Hippocampal formation (tissue), 2 donors: ENCODE measurements around the gene KLF1.
A peak's percentile ranks its signal among the peaks of the same experiment; 100 is the strongest.
"Not testable (repeated sequence)": the region's sequence is repeated elsewhere in the genome, so short reads cannot be mapped to it uniquely, and the experiment has no call there.

ENCODE experiments used
- DNase-seq, 2 donors: peaks; one replicate each; lab custom pipeline; 2025; lab: John Stamatoyannopoulos, UW

Gene KLF1

DNA sequence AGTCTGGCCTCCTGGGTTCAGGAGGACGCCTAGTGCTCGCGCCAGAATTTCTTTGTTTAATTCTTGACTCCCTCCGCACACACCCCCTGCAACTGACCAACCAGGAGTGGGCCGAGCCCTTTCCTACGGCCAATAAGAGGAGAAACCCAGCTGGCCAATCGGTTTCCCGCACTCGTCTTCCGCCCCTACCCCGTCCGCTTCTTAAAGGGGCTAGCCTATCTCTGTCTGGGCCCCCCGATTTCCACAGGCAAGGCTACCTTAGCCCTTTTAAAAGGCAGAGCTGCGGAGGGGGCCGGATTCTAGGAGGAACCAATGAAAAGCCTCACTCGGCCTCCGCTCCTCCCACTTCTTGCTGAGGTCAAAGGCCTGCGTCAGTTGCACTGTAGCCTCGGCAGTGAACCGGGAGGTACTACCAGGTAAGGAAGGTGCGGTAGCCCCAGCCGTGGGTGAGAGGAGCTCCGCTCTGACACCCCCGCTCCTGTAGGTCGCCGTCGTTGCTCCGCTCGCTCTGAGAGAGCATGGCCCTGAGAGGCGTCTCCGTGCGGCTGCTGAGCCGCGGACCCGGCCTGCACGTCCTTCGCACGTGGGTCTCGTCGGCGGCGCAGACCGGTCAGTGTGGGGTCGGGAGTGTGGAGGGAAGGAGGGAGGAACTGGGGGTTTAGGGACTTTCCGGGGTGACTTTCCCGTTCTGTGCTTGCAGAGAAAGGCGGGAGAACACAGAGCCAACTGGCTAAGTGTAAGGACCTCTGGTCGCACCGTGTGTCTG, 4.0 kb upstream of the KLF1 start, which contains the start of gene GCDH:
GCDH (plus strand) TSS at position 374 of the 766 bp plus-strand sequence; CDS start at position 519, 145 bp downstream.
- DNase-seq, result peak; percentile 99 to 100

DNA sequence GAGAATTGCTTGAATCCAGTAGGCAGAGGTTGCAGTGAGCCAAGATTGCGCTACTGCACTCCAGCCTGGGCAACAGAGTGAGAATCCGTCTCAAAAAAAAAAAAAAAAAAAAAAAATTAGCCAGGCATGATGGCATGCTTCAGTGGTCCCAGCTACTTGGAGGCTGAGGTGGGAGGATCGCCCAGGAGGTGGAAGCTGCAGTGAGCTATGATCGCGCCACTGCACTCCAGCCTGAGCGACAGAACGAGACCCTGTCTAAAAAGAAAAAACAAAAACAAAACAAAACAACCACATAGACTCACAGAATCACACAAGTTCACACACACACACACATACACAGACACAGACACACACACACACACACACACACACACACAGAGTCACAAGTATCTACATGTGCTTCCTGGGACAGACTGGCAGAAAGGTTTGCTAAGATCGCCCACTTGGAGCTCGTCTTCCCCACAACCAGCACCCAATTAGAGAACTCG, 3.3 kb upstream of the KLF1 start:
- DNase-seq, result not testable (repeated sequence)

DNA sequence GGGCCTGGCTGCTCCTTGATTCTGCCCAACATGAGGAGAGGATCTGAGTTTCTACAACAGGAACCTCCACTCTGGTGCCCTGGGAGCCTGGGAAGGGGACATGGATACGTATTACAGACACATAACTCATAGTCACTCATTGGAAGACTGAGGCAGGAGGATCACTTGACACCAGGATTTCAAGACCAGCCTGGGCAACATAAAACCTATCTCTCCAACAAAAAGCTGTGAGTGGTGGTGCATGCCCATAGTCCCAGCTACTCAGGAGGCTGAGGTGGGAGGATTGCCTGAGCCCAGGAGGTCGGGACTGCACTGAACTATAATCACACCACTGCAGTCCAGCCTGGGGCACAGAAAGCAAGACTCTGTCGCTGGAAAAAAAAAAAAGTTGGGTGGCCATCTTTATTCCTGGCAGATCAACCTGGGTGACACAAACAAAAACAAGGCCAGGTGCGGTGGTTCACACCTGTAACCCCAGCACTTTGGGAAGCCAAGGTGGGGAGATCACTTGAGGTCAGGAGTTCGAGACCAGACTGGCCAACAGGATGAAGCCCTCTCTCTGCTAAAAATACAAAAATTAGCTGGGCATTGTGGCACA, 1.1 kb upstream of the KLF1 start:
- no peak for DNase-seq

DNA sequence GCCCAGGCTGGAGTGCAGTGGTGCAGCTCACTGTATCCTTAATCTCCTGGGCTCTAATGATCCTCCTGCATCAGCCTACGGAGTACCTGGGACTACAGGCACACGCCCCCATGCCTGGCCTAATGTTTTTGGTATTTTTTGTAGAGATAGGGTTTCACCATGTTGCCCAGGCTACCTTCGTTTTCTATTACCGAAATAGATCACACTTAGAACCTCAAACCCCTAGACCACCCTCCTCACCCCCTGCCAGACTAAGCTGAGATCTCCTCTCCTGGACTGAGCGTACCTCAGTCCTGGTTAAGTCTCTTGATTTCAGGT, 391 bp downstream of the KLF1 start:
- no peak for DNase-seq

DNA sequence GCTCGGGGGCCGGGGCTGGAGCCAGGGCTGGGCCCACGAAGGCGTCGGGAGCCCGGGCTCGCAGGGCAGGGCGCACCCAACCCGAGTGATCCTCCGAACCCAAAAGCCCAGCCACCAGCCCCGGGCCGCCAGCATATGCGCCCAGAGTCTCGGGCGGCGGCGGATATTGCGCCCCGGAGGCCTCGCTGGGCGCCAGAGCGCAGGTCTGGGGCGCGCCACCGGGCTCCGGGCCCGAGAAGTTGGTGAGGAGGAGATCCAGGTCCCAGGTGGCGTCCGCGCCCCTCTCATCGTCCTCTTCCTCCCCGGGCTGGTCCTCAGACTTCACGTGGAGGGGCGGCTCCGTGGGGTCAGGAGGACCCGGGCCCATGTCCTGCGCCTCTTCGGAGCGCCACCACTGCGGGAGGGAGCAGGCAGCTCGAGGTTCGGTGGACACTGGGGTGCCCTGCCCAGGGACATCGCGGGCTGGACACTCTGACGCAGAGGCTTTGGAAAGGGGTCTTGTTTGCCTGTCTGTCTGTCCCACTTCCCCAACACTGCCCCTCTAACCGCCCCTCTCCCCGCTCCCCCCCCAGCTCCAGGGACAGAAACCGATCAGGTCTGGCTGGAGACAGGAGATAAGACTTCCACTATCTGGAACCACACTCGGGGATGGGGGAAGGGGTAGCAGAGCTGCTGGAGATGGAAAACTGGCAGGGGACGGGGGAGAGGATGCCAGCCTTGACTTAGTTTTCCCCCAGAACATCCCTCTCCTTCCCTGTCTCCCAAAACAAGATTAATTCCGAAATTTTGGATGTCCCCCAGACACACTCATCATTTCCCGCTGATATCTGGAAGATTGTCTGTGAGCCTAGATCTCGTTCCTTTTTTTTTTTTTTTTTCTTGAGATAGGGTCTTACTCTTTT, 1.0 kb downstream of the KLF1 start:
- DNase-seq, result no peak

DNA sequence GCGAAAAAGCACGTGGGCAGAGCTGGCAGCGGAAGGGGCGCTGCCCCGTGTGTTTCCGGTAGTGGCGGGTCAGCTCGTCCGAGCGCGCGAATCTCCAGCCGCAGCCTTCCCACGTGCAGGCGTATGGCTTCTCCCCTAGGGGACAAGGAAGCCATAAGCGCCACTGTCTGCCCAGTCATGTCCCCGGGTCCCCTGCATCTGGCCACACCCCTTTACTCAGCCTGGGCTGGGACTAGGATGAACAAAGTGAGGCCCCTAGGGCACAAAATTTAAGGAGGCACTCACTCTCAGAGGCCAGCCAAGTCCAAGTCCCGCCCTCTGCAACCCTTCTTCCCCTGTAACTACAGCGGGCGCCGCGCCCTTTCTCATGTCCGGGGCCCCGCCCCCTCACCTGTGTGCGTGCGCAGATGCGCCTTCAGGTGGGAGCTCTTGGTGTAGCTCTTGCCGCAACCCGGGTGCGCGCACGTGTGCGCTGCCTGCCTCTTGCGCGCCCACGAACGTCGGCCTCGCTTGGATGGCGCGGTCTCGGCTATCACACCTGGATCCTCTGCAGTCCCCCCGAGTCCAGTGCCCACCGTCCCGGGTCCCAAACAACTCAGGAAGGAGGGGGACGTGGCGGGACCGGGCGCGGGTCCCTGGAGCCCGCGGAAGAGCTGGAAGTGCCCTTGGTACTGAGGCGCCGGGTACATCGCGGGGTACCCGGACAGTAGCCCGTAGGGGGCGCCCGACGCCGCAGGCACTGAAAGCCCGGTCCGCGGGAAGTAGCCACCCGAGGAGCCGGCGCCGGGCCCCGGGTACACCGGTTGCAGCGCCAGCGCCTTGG, 1.9 kb downstream of the KLF1 start:
- DNase-seq, result peak in 1 of 2 donors; percentile 39

DNA sequence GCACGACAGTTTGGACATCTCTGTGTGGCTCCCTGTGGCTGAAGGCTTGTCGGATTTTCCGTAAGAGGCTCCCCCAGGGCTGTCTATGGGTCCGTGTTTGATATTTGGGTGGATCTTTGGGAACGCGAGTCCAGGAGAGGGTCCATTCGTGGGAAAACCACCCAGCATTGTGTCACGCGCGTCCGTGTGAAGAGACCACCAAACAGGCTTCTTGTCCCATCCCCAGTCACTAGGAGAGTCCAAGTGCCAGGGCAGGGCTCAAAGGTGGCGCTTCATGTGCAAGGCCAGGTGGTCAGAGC, 2.4 kb downstream of the KLF1 start:
- no peak for DNase-seq

DNA sequence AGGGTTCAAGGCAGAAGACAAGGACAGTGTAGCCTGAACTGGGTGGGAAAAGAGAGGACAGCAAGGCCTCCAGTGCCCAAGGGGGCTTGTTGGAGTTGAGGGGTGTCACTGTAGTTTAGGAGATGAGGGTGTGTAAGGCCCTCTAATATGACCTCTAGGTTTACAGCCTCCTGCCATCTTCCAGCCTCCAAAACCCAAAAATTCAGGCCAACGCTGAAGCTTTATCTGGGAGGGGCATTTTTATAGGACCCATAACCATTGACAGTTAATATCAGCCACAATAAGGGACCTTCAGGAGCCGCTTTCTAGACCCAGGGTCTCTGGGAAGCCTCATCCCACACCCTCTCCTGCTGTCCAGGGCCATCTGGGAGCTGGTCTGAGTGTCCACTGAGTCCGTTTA, 2.8 kb downstream of the KLF1 start:
- no peak for DNase-seq

DNA sequence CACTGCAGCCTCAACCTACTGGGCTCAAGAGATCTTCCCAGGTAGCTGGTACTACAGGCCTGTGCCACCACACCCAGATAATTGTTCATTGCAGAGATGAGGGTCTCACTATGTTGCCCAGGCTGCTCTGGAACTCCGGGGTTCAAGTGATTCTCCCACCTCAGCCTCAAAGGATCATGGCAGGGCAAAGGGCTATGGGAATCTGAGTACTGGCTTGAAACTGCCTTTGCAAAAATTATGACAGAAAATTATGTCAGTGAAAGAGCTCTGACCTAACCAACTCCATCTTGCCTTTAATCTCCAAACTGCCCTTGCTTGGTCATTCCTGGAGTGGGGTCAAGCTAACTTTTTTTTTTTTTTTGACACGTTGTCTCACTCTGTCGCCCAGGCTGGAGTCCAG, 4.4 kb downstream of the KLF1 start:
- no peak for DNase-seq

DNA sequence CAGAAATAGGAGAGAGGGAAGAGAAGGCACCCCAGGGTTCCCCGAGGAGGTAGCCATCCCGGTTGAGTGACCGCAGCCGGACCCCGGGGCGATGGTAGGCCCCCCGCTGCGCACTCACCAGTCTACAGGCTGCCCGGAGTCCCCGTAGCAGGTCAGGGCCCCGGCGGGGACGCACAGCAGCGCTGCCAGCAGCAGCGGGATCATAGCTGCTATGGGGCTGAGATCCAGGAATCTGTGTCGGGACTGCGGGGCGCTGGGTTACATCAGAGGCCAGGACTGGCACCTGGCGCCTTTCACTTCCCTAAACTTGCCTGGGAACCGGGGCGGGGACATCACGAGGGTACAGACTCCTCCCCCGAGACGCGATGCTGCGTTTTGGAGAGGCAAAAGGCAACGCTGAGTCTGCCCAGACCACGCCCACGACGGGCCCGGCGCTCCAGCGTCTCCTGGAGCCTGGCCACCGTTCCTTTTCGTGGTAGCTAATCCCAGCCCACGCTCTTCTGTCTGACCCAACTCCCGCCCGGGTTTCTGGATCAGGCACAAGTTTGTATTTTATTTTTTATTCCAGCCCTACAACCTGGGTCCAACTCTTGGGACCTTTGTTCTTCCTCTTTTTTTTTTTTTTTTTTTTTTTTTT, 5.7 kb downstream of the KLF1 start, which contains the start of gene DNASE2:
DNASE2 (minus strand) TSS at position 278 of the 637 bp plus-strand sequence; CDS start at position 204, 74 bp downstream.
- peak; percentile 39 to 83 for DNase-seq

DNA sequence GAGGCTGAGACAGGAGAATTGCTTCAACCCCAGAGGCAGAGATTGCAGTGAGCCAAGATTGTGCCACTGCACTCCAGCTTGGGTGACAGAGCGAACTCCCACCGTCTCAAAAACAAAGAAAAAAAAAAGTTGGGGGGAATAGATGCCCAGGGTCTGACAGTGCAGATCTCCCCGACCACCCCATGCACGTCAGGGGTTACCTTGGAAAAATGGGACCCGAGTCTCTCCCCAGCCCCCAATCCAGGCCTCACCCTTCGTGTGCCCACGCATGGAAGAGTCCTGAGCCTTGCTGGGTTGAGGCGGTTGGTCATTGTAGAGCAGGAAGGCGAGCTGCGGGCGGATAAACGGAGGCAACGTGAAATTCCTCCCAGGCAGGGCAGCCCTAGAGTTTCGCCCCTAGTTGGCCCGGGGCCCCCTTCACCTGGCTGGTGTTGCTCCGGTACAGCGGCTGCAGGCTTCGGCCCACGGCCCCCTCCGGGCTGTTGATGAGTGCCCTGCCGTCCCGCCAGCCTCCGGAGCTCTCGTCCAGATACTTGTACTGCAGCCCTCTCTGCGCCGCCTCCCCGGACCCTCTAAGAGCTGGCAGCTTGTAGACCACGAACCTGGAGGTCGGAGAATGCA, 6.3 kb downstream of the KLF1 start:
- no peak for DNase-seq

DNA sequence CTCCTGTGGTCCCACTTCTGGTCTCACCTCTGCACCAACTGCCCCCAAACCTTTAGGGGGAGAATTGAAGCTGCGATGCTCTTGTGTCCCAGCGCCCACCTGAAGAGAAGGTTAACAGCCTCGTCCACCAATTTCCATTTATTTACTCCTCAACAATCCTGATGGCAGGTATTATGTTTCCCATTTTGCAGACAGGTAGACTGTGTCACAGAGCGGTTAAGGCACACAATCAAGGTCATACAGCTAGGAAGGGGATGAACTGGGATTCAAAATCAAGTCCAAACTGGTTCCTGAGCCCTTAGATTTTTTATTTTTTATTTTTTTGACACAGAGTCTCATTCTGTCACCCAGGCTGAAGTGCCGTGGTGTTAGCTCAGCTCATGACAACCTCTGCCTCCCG, 11.9 kb downstream of the KLF1 start:
- no peak for DNase-seq

DNA sequence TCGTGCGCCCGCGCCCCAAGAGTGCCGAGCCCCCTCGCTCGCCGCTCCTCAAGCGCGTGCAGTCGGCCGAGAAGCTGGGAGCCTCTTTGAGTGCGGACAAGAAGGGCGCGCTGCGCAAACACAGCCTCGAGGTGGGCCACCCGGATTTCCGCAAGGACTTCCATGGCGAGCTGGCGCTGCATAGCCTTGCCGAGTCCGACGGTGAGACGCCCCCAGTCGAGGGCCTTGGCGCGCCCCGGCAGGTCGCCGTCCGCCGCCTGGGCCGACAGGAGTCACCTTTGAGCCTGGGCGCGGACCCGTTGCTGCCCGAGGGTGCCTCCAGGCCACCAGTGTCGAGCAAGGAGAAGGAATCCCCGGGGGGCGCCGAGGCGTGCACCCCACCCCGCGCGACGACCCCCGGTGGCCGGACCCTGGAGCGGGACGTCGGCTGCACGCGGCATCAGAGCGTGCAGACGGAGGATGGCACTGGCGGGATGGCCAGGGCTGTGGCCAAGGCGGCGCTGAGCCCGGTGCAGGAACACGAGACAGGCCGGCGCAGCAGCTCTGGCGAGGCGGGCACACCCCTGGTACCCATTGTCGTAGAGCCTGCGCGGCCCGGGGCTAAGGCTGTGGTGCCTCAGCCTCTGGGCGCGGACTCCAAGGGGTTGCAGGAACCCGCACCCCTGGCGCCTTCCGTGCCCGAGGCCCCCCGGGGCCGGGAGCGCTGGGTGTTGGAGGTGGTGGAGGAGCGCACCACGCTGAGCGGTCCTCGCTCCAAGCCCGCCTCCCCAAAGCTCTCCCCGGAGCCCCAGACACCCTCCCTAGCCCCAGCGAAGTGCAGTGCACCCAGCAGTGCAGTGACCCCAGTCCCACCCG, 12.9 kb downstream of the KLF1 start:
- no peak for DNase-seq

DNA sequence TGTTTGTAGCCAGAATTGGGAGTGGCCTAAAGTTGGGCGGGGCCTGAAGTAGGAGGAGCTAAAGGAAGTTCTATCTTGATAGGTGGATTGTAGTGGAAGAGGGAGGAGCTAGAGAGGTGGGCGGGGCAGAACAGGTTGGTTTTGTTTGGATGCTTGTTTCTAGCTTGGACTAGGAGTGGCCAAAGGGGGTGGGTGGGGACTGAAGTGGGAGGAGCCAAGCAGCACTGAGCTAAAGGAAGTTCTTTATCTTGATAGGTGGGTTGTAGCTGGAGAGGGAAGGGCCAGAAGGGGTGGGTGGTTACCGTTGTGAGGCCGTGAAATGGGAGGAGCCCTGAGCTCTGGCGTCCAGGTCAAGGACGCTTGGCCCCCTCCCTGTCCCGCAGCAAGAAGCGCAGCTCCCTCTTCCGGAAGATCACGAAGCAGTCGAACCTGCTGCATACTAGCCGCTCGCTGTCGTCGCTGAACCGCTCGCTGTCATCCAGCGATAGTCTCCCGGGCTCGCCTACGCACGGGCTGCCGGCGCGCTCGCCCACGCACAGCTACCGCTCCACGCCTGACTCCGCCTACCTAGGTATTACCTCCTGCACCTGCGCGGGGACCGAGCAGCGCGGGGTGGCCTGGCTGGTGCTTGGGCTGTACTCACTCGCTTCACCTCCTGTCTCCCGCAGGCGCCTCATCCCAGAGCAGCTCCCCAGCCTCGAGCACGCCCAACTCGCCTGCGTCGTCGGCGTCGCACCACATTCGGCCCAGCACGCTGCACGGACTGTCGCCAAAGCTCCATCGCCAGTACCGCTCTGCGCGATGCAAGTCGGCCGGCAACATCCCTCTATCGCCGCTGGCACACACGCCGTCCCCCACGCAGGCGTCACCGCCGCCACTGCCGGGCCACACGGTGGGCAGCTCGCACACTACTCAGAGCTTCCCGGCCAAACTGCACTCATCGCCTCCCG, 13.8 kb downstream of the KLF1 start:
- no peak for DNase-seq

DNA sequence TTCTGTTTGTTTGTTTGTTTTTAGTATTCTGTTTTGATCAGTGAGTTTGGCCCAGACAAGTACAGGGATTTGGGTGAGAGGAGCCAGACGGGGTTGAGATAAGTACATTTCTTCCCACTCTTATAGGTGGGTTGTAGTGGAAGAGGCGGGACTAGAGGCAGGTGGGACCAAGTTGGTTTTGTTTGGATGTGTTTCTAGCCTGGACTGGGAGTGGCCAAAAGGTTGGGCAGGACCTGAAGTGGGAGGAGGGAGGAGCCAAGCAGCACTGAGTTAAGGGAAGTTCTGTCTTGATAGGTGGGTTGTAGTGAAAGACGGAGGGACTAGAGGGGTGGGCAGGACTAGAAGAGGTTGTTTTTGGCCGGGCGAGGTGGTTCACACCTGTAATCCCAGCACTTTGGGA, 14.7 kb downstream of the KLF1 start:
- no peak for DNase-seq

DNA sequence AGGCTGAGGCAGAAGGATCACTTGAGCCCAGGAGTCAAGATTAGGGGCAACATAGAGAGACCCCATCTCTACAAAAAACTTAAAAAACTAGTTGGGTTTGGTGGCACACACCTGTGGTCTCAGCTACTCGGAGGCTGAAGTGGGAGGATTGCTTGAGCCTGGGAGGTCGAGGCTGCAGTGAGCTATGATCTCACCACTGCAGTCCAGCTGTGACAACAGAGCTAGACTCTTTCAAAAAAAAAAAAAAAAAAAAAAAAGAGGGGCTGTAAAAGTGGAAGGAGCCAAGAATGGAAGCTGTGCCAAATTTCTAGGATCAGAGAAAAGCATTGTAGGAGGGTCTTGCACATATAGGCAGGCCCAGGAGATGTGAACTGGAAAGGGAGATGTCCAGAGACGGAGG, 15.3 kb downstream of the KLF1 start:
- DNase-seq, result no peak

DNA sequence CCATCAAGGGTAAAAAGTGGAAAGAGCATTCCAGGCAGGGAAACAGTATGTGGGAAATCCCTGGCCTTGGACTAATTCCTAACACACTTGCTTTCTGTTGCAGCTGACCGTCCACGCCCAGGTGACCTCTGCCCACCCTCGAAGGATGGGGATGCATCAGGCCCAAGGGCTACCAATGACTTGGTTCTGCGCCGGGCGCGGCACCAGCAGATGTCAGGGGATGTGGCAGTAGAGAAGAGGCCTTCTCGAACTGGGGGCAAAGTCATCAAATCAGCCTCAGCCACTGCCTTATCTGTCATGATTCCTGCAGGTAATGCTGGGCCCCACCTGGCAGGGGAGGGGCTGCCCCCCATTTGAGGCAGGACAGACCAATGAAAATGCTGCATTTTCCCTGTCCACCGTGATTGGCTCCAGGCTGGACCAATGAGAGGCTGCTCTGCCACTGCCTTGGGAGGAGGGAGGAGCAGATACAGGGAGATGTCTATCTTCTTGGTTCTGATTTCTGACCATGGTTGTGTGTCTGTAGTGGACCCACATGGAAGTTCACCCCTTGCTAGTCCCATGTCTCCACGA, 18.4 kb downstream of the KLF1 start:
- DNase-seq, result no peak
